CD1c-positive myeloid dendritic cell (primary cell): Measurements from ENCODE around the gene PARP2.

Experiments
- DNase-seq: peaks from one replicate; pipeline ENCODE4 v3.0.0-alpha.2; 2016; ENCODE audit errors: extremely low spot score

The PARP2 gene

DNA sequence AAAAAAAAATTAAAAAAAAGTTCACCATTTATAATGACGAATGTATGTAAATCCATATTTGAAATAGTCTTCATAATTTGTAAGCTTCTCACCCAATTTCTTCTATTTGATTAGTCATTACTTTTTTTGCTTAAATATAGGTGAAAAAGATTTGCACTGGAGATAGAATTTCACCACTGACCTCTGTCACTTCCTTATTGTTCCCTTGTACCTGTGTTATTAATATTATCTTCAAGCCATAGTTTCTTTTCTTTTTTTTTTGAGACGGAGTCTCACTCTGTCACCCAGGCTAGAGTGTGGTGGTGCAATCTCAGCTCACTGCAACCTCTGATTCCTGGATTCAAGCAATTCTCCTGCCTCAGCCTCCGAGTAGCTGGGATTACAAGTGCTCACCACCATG lies 54.1 kb downstream of the PARP2 start:
- no peak for DNase-seq

DNA sequence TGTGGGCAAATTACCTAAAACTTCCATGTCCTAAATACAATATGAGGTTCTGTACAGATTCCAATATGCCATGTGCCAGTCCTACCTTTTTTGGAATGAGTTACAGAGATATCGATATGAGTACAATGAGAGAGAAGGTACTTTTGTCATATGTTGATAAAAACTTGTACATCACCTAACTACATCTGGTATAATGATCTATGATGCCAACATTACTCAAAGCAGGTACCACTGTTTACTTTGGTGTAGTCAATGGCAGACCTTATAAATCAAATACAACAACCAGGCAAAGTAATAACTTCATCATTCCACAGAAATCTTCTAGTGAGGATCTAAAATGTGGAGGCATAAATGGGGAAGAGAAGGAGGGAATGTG lies 57.1 kb downstream of the PARP2 start:
- DNase-seq = no peak

DNA sequence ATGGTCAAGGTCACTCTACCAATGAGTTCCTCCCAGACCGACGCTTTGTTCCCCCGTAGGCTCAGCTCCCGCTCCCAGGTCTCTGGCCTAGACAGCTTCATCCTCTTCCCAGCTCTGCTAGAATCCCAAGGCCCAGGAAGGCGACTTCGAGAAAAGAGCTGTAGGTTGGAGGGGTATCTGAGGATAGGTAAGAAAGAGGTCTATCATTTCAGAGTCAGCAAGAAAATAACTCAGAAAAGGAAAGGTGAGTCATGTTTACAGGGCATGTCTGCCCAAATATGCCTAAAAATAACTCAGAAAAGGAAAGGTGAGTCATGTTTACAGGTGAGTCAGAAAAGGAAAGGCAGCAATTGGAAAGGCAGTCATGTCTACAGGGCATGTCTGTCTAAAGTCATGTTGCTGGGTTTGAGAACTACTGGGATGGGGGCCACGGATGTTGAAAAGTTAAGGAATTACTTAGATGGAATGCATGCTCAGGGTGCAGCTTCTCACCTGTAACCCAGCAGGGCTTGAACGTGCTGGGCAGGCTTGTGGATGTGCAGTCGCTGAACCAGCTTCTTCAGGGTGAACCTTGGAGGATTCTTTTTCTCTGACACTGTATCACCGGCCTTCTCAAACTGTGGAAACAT lies 57.6 kb downstream of the PARP2 start:
- no peak for DNase-seq

GRCh38 chr14:20403521-20403920 lies 60.1 kb downstream of the PARP2 start:
- DNase-seq = no peak
